ENCODE results near the gene OTUD6A.

The OTUD6A gene

GRCh38 chrX:70025464-70025863 lies 36.8 kb upstream of the OTUD6A start:
- Histone ChIP-seq H3K36me3 (no peaks in the 10 kb centered on the region), H3K4me3 (ENCODE audit: low read depth, low read length) (no peak overlapping the region), H3K27ac (no peak overlapping the region), H3K27me3 (ENCODE audit: insufficient read depth, low read depth, severe bottlenecking) (no peaks in the 10 kb centered on the region), H3K9me3 (ENCODE audit: severe bottlenecking) (no peaks in the 10 kb centered on the region)
- DNase-seq, result no peak
- TF ChIP-seq CTCF (IDR thresholded peaks at IDR 0.05; ENCODE audit: low read depth, low read length), result no peak

GRCh38 chrX:70026112-70026850 lies 36.0 kb upstream of the OTUD6A start:
- H3K27ac ChIP-seq, result no peak overlapping the region
- no peak for TF ChIP-seq CTCF (IDR thresholded peaks at IDR 0.05; ENCODE audit: low read depth, low read length)
- H3K36me3 ChIP-seq, result no peaks in the 10 kb centered on the region
- H3K9me3 ChIP-seq (ENCODE audit: severe bottlenecking), result no peaks in the 10 kb centered on the region
- no peaks in the 10 kb centered on the region for H3K27me3 ChIP-seq (ENCODE audit: insufficient read depth, low read depth, severe bottlenecking)
- DNase-seq, result no peak
- H3K4me3 ChIP-seq (ENCODE audit: low read depth, low read length), result no peak overlapping the region

- Histone ChIP-seq H3K4me3 (ENCODE audit: low read depth, low read length) (no peak overlapping the region), H3K36me3 (no peaks in the 10 kb centered on the region), H3K27me3 (ENCODE audit: insufficient read depth, low read depth, severe bottlenecking) (no peaks in the 10 kb centered on the region), H3K9me3 (ENCODE audit: severe bottlenecking) (no peaks in the 10 kb centered on the region), H3K27ac (no peak overlapping the region)
- no peak for DNase-seq
- no peak for TF ChIP-seq CTCF (IDR thresholded peaks at IDR 0.05; ENCODE audit: low read depth, low read length)
Observed at GRCh38 chrX:70026851-70027200, 35.4 kb upstream of the OTUD6A start.

GRCh38 chrX:70029863-70030262 lies 32.4 kb upstream of the OTUD6A start:
- TF ChIP-seq CTCF (IDR thresholded peaks at IDR 0.05; ENCODE audit: low read depth, low read length), result no peak
- Histone ChIP-seq H3K27me3 (ENCODE audit: insufficient read depth, low read depth, severe bottlenecking) (no peaks in the 10 kb centered on the region), H3K27ac (peak overlapping the region; percentile 58), H3K9me3 (ENCODE audit: severe bottlenecking) (no peaks in the 10 kb centered on the region), H3K4me3 (ENCODE audit: low read depth, low read length) (no peak overlapping the region), H3K36me3 (no peaks in the 10 kb centered on the region)
- DNase-seq, result peak; percentile 55

DNA sequence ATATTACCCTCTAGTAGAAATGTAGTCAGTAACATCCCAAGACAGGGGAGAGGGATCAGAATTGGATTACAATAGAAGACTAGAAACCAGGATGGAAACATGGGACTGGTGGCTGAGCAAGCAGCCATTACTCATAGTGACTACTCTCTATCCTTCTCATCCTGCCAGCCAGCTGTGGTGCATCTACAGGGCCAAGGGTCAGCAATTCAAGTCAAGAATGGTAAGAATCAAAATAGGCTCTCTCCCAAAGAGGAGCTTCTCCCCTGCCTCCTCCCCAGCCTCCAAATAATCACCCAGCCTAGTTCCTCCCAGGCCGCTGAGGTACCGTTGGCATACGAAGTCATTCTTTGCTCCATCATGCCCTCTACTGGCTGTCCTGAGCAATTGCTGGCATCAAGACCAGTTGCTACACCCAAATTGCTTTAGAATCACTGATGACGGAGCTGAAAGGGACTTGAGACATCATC lies 31.9 kb upstream of the OTUD6A start:
- no peaks in the 10 kb centered on the region for H3K27me3 ChIP-seq (ENCODE audit: insufficient read depth, low read depth, severe bottlenecking)
- no peaks in the 10 kb centered on the region for H3K36me3 ChIP-seq
- no peak overlapping the region for H3K4me3 ChIP-seq (ENCODE audit: low read depth, low read length)
- peak; percentile 70 for DNase-seq
- H3K27ac ChIP-seq, result peak overlapping the region; percentile 58
- no peaks in the 10 kb centered on the region for H3K9me3 ChIP-seq (ENCODE audit: severe bottlenecking)
- TF ChIP-seq CTCF (IDR thresholded peaks at IDR 0.05; ENCODE audit: low read depth, low read length), result peak; percentile 89

GRCh38 chrX:70032792-70033191 lies 29.5 kb upstream of the OTUD6A start:
- TF ChIP-seq CTCF (IDR thresholded peaks at IDR 0.05; ENCODE audit: low read depth, low read length), result peak; percentile 17; the same call in 1 of the 2 replicates
- Histone ChIP-seq H3K4me3 (ENCODE audit: low read depth, low read length) (no peak overlapping the region), H3K27ac (no peak overlapping the region), H3K9me3 (ENCODE audit: severe bottlenecking) (no peaks in the 10 kb centered on the region), H3K36me3 (no peaks in the 10 kb centered on the region), H3K27me3 (ENCODE audit: insufficient read depth, low read depth, severe bottlenecking) (no peaks in the 10 kb centered on the region)
- DNase-seq, result no peak

Data from WERI-Rb-1 (cell line).